ENCODE results near the gene GCC1. TPM values are rescaled to one million over a fixed set of nuclear protein-coding genes. Genes with fewer than 3 reads are reported as not detected.

Gene GCC1
- total RNA-seq, 2 donors from 2014 or later: 4.9 to 10.1 TPM

GRCh38 chr7:127594490-127594889 is 9.1 kb upstream of the GCC1 start:
- H3K9me3 ChIP-seq: no peaks in the 10 kb centered on the region
- H3K36me3 ChIP-seq: peaks cover 18% of the 10 kb centered on the region
- TF ChIP-seq CTCF (IDR thresholded peaks at IDR 0.05): no peak
- peaks cover 0 to 5% of the 10 kb centered on the region in 2 donors for H3K4me1 ChIP-seq
- H3K27me3 ChIP-seq: no peaks in the 10 kb centered on the region
- no peak overlapping the region for H3K4me3 ChIP-seq
- DNase-seq (ENCODE audit: low spot score): no peak
- H3K27ac ChIP-seq: no peak overlapping the region

- H3K4me1 ChIP-seq: peaks cover 0 to 14% of the 10 kb centered on the region in 2 donors
- TF ChIP-seq CTCF (IDR thresholded peaks at IDR 0.05): no peak
- no peak overlapping the region for H3K27ac ChIP-seq
- H3K4me3 ChIP-seq: no peak overlapping the region
- no peaks in the 10 kb centered on the region for H3K27me3 ChIP-seq
- H3K36me3 ChIP-seq: peaks cover 18% of the 10 kb centered on the region
- H3K9me3 ChIP-seq: no peaks in the 10 kb centered on the region
- DNase-seq (ENCODE audit: low spot score): no peak
Observed at GRCh38 chr7:127592550-127592949, 7.2 kb upstream of the GCC1 start.

- H3K4me1 ChIP-seq: peaks cover 0 to 18% of the 10 kb centered on the region in 2 donors
- DNase-seq (ENCODE audit: low spot score): no peak
- H3K27ac ChIP-seq: no peak overlapping the region
- peaks cover 18% of the 10 kb centered on the region for H3K36me3 ChIP-seq
- no peak for TF ChIP-seq CTCF (IDR thresholded peaks at IDR 0.05)
- H3K4me3 ChIP-seq: no peak overlapping the region
- H3K9me3 ChIP-seq: no peaks in the 10 kb centered on the region
- H3K27me3 ChIP-seq: no peaks in the 10 kb centered on the region
Observed at GRCh38 chr7:127591591-127591990, 6.2 kb upstream of the GCC1 start.

- Histone ChIP-seq H3K36me3 (peaks cover 18% of the 10 kb centered on the region), H3K4me3 (no peak overlapping the region), H3K27ac (no peak overlapping the region), H3K9me3 (no peaks in the 10 kb centered on the region), H3K4me1 (peaks cover 0 to 18% of the 10 kb centered on the region in 2 donors), H3K27me3 (no peaks in the 10 kb centered on the region)
- DNase-seq (ENCODE audit: low spot score): no peak
- no peak for TF ChIP-seq CTCF (IDR thresholded peaks at IDR 0.05)
Observed at GRCh38 chr7:127591189-127591588, 5.8 kb upstream of the GCC1 start.

- Histone ChIP-seq H3K4me1 (peaks cover 0 to 24% of the 10 kb centered on the region in 2 donors), H3K36me3 (peaks cover 18% of the 10 kb centered on the region), H3K4me3 (no peak overlapping the region), H3K27me3 (no peaks in the 10 kb centered on the region), H3K9me3 (no peaks in the 10 kb centered on the region), H3K27ac (peak overlapping the region in 1 of 2 donors; percentile 93)
- DNase-seq (ENCODE audit: low spot score): no peak
- TF ChIP-seq CTCF (IDR thresholded peaks at IDR 0.05): no peak
Observed at GRCh38 chr7:127589896-127590295, 4.5 kb upstream of the GCC1 start.

Measured in right atrium auricular region (tissue), 2 donors.